Neuronal stem cell (in vitro differentiated cells): Measurements from ENCODE around the gene CNTN2.

Source experiments
- DNase-seq: peaks from one replicate; pipeline ENCODE4 v3.0.0-alpha.2; 2013; ENCODE audit warnings: low spot score
- H2AFZ ChIP-seq: one replicate; pipeline ENCODE4 v1.6.1; 2013; ENCODE audit warnings: mild to moderate bottlenecking, low read length, inconsistent platforms
- H2AK5ac ChIP-seq: 2 replicates; pipeline ENCODE4 v1.6.1; 2013; ENCODE audit warnings: low read depth, mild to moderate bottlenecking, inconsistent platforms, low read length, moderate library complexity, mixed read lengths
- H2BK120ac ChIP-seq: 2 replicates; pipeline ENCODE4 v1.6.1; 2013; ENCODE audit warnings: low read depth, mild to moderate bottlenecking, inconsistent platforms, low read length, moderate library complexity, mixed read lengths
- H2BK12ac ChIP-seq: one replicate; pipeline ENCODE4 v1.6.1; 2013; ENCODE audit warnings: low read length, inconsistent platforms
- H2BK15ac ChIP-seq: 2 replicates; pipeline ENCODE4 v1.6.1; 2013; ENCODE audit warnings: mild to moderate bottlenecking, low read length, inconsistent platforms, mixed read lengths
- H2BK5ac ChIP-seq: one replicate; pipeline ENCODE4 v1.6.1; 2013; ENCODE audit warnings: inconsistent platforms, mild to moderate bottlenecking, low read length, moderate library complexity
- H3K14ac ChIP-seq: one replicate; pipeline ENCODE4 v1.6.1; 2013; ENCODE audit warnings: low read length, inconsistent platforms
- H3K18ac ChIP-seq: 2 replicates; pipeline ENCODE4 v1.6.1; 2013; ENCODE audit warnings: low read length, inconsistent platforms
- H3K23ac ChIP-seq: 2 replicates; pipeline ENCODE4 v1.6.1; 2013; ENCODE audit warnings: low read depth, mild to moderate bottlenecking, mixed read lengths, low read length, inconsistent platforms; ENCODE audit not compliant: poor library complexity
- H3K27ac ChIP-seq: replicated peaks from 3 replicates; pipeline ENCODE4 v1.5.1; 2013; ENCODE audit warnings: low read length, inconsistent platforms
- H3K27me3 ChIP-seq, 3 experiments: 2 replicates each; pipeline ENCODE4 v1.6.1; 2013; ENCODE audit warnings: low read length in 3 of 3, mild to moderate bottlenecking in 2 of 3, inconsistent platforms in 1 of 3, low read depth in 1 of 3, mixed read lengths in 1 of 3, moderate library complexity in 1 of 3; ENCODE audit not compliant: control insufficient read depth in 3 of 3, insufficient read depth in 3 of 3
- H3K36me3 ChIP-seq, 2 donors: replicated peaks in 1 of 2; 2 replicates each; pipeline ENCODE4 v1.6.1; 2013; ENCODE audit warnings: low read length in 2 of 2; ENCODE audit not compliant: control insufficient read depth in 2 of 2, insufficient read depth in 2 of 2
- H3K4ac ChIP-seq: 2 replicates; pipeline ENCODE4 v1.6.1; 2013; ENCODE audit warnings: inconsistent platforms, mild to moderate bottlenecking, low read length, moderate library complexity
- H3K4me1 ChIP-seq, 2 donors: 1 replicate in 1 of 2; 2 replicates in 1 of 2; pipeline ENCODE4 v1.6.1; 2013; ENCODE audit warnings: low read length in 2 of 2, low read depth in 1 of 2; ENCODE audit not compliant: control insufficient read depth in 2 of 2, insufficient read depth in 1 of 2
- H3K4me2 ChIP-seq: one replicate; pipeline ENCODE4 v1.6.1; 2013; ENCODE audit warnings: mild to moderate bottlenecking, low read length, inconsistent platforms; ENCODE audit not compliant: insufficient read depth, poor library complexity, severe bottlenecking
- H3K4me3 ChIP-seq, 2 donors: 2 replicates each; pipeline ENCODE4 v1.5.1; 2013; ENCODE audit warnings: low read length in 2 of 2, mild to moderate bottlenecking in 2 of 2, inconsistent platforms in 1 of 2, moderate library complexity in 1 of 2
- H3K79me1 ChIP-seq: one replicate; pipeline ENCODE4 v1.6.1; 2013; ENCODE audit warnings: low read depth, mild to moderate bottlenecking, inconsistent platforms, low read length, moderate library complexity
- H3K9ac ChIP-seq: one replicate; pipeline ENCODE4 v1.6.1; 2013; ENCODE audit warnings: mild to moderate bottlenecking, low read depth, low read length, inconsistent platforms; ENCODE audit not compliant: poor library complexity
- H3K9me3 ChIP-seq, 2 donors: replicated peaks in 1 of 2; 2 replicates each; pipeline versions ENCODE3 to v1.6.1; 2013; ENCODE audit warnings: low read length in 2 of 2, mild to moderate bottlenecking in 2 of 2, inconsistent platforms in 1 of 2, low read depth in 1 of 2, mixed read lengths in 1 of 2, moderate library complexity in 1 of 2; ENCODE audit not compliant: control insufficient read depth in 2 of 2, insufficient read depth in 1 of 2
- H4K8ac ChIP-seq: one replicate; pipeline ENCODE4 v1.6.1; 2013; ENCODE audit warnings: low read depth, mild to moderate bottlenecking, inconsistent platforms, low read length, moderate library complexity
- H4K91ac ChIP-seq: one replicate; pipeline ENCODE4 v1.6.1; 2013; ENCODE audit warnings: low read length, low read depth, mild to moderate bottlenecking, inconsistent platforms; ENCODE audit not compliant: poor library complexity
- WGBS, 2 donors: extraction: QIAGEN DNeasy Blood & Tissue Kit; methylation state at CpG; one replicate each; pipeline ENCODE4 v1.1.7; 2013; ENCODE audit warnings: missing lambda C conversion rate in 2 of 2, mixed read lengths in 1 of 2; ENCODE audit not compliant: insufficient read length in 2 of 2, insufficient replicate concordance in 1 of 2; ENCODE audit errors: extremely low coverage in 2 of 2; 5-methylcytosine and 5-hydroxymethylcytosine counted together

CNTN2 gene

GRCh38 chr1:205020466-205020865 lies 22.5 kb upstream of the CNTN2 start:
- H4K8ac ChIP-seq = no peak overlapping the region
- H2BK12ac ChIP-seq = no peak overlapping the region
- WGBS, 2 donors = no CpG with 5 or more reads among the region's 9 CpGs

GRCh38 chr1:205024679-205025078 lies 18.3 kb upstream of the CNTN2 start:
- Histone ChIP-seq H3K9ac (no peak overlapping the region), H3K79me1 (peaks cover 2% of the 10 kb centered on the region), H2AFZ (no peak overlapping the region), H3K9me3 (peaks cover 0 to 2% of the 10 kb centered on the region in 2 donors), H3K4me3 (no peak overlapping the region), H4K8ac (no peak overlapping the region), H2BK5ac (no peak overlapping the region), H2AK5ac (no peak overlapping the region), H3K27me3 (peaks cover 0 to 77% (median 0%) of the 10 kb centered on the region in 3 experiments), H3K4ac (no peak overlapping the region), H2BK120ac (no peak overlapping the region), H2BK15ac (no peak overlapping the region), H3K27ac (no peak overlapping the region), H3K18ac (no peak overlapping the region), H4K91ac (no peak overlapping the region), H3K23ac (no peak overlapping the region), H3K4me2 (no peak overlapping the region), H3K36me3 (no peaks in the 10 kb centered on the region), H3K14ac (no peak overlapping the region), H3K4me1 (peaks cover 0 to 22% of the 10 kb centered on the region in 2 donors), H2BK12ac (no peak overlapping the region)
- 100% methylated on average over 1 of the region's 2 CpGs; no CpG with 5 or more reads in 1 of the 2 donors for WGBS, 2 donors
- DNase-seq = no peak

More at GRCh38 chr1:205020466-205020865, 22.5 kb upstream of the CNTN2 start:
- Histone ChIP-seq H3K18ac (peak overlapping the region; percentile 15), H3K4ac (no peak overlapping the region), H2AFZ (no peak overlapping the region), H3K23ac (peak overlapping the region; percentile 11), H4K91ac (no peak overlapping the region), H3K9ac (no peak overlapping the region), H3K14ac (no peak overlapping the region), H3K79me1 (peaks cover 2% of the 10 kb centered on the region), H2AK5ac (peak overlapping the region; percentile 22), H2BK5ac (no peak overlapping the region), H3K27ac (no peak overlapping the region), H2BK15ac (no peak overlapping the region), H3K9me3 (peaks cover 0 to 2% of the 10 kb centered on the region in 2 donors), H3K4me2 (no peak overlapping the region), H3K4me3 (no peak overlapping the region), H3K27me3 (peaks cover 0 to 62% (median 0%) of the 10 kb centered on the region in 3 experiments), H3K4me1 (peaks cover 0 to 6% of the 10 kb centered on the region in 2 donors), H3K36me3 (no peaks in the 10 kb centered on the region), H2BK120ac (no peak overlapping the region)
- DNase-seq = no peak

- H3K4me1 ChIP-seq = peaks cover 0 to 25% of the 10 kb centered on the region in 2 donors
- no peak overlapping the region for H2BK5ac ChIP-seq
Measured at GRCh38 chr1:205025239-205025638, 17.8 kb upstream of the CNTN2 start.

GRCh38 chr1:205026181-205026580 lies 16.8 kb upstream of the CNTN2 start:
- no CpG with 5 or more reads among the region's 6 CpGs for WGBS, 2 donors
- Histone ChIP-seq H3K23ac (no peak overlapping the region), H4K8ac (no peak overlapping the region), H4K91ac (no peak overlapping the region), H3K4me3 (no peak overlapping the region), H3K18ac (no peak overlapping the region), H3K4me1 (peaks cover 5 to 32% of the 10 kb centered on the region in 2 donors), H3K4me2 (no peak overlapping the region), H3K9me3 (peaks cover 0 to 2% of the 10 kb centered on the region in 2 donors), H3K27ac (no peak overlapping the region), H3K9ac (no peak overlapping the region), H3K14ac (no peak overlapping the region), H3K4ac (no peak overlapping the region), H3K27me3 (peaks cover 0 to 76% (median 0%) of the 10 kb centered on the region in 3 experiments), H2BK120ac (no peak overlapping the region), H2AFZ (no peak overlapping the region), H2AK5ac (no peak overlapping the region), H2BK12ac (no peak overlapping the region), H3K36me3 (no peaks in the 10 kb centered on the region), H2BK15ac (no peak overlapping the region), H2BK5ac (no peak overlapping the region), H3K79me1 (peaks cover 2% of the 10 kb centered on the region)
- DNase-seq = no peak

More at GRCh38 chr1:205025239-205025638, 17.8 kb upstream of the CNTN2 start:
- Histone ChIP-seq H3K9me3 (peaks cover 0 to 2% of the 10 kb centered on the region in 2 donors), H3K27ac (no peak overlapping the region), H3K4me3 (no peak overlapping the region), H2BK15ac (peak overlapping the region; percentile 22), H2BK12ac (peak overlapping the region; percentile 97), H2AK5ac (peak overlapping the region; percentile 58), H3K23ac (no peak overlapping the region), H4K91ac (peak overlapping the region; percentile 96), H3K79me1 (peaks cover 2% of the 10 kb centered on the region), H4K8ac (no peak overlapping the region), H3K27me3 (peaks cover 0 to 77% (median 0%) of the 10 kb centered on the region in 3 experiments), H2BK120ac (no peak overlapping the region), H3K4ac (no peak overlapping the region), H3K18ac (peak overlapping the region; percentile 86), H3K14ac (peak overlapping the region; percentile 56), H3K9ac (peak overlapping the region; percentile 75), H3K4me2 (no peak overlapping the region), H3K36me3 (no peaks in the 10 kb centered on the region), H2AFZ (no peak overlapping the region)
- no CpG with 5 or more reads among the region's 16 CpGs for WGBS, 2 donors
- no peak for DNase-seq
